Astrocyte (in vitro differentiated cells and primary cell): ENCODE results near the gene CYP27A1. TPM values are rescaled to one million over a fixed set of nuclear protein-coding genes. Genes with fewer than 3 reads are reported as not detected.

Experiments
- DNase-seq: peaks from one replicate; pipeline ENCODE4 v3.0.0-alpha.2; 2010; ENCODE audit warnings: low read depth
- FAIRE-seq: peaks from 2 replicates; lab custom pipeline; 2011; peaks lifted over from hg19 to GRCh38; lab: Jason Lieb, UNC
- H2AFZ ChIP-seq: 2 replicates; pipeline ENCODE4 v1.6.0; 2012; ENCODE audit warnings: low read depth, low read length, inconsistent platforms
- H3K27ac ChIP-seq: 2 replicates; pipeline ENCODE4 v1.5.1; 2011; ENCODE audit warnings: low read depth, low read length, inconsistent platforms
- H3K27me3 ChIP-seq: 2 replicates; pipeline ENCODE4 v1.6.0; 2011; ENCODE audit warnings: low read length, inconsistent platforms; ENCODE audit not compliant: insufficient read depth
- H3K36me3 ChIP-seq: 2 replicates; pipeline ENCODE4 v1.5.1; 2011; ENCODE audit warnings: low read length, inconsistent platforms; ENCODE audit not compliant: insufficient read depth
- H3K4me1 ChIP-seq: 2 replicates; pipeline ENCODE4 v1.5.1; 2011; ENCODE audit warnings: low read length, inconsistent platforms; ENCODE audit not compliant: insufficient read depth
- H3K4me2 ChIP-seq: 2 replicates; pipeline ENCODE4 v1.6.0; 2012; ENCODE audit warnings: low read length, inconsistent platforms
- H3K4me3 ChIP-seq: 2 replicates; pipeline ENCODE4 v1.5.1; 2011; ENCODE audit warnings: low read depth, mild to moderate bottlenecking, low read length, inconsistent platforms; ENCODE audit not compliant: insufficient read depth
- H3K79me2 ChIP-seq: 2 replicates; pipeline ENCODE4 v1.6.0; 2012; ENCODE audit warnings: mild to moderate bottlenecking, low read length, inconsistent platforms; ENCODE audit not compliant: insufficient read depth
- H3K9ac ChIP-seq: 2 replicates; pipeline ENCODE4 v1.6.0; 2012; ENCODE audit warnings: mild to moderate bottlenecking, low read length, inconsistent platforms
- H3K9me3 ChIP-seq: 2 replicates; pipeline ENCODE4 v1.5.1; 2012; ENCODE audit warnings: low read depth, mild to moderate bottlenecking, low read length, inconsistent platforms; ENCODE audit not compliant: insufficient read depth
- H4K20me1 ChIP-seq: 2 replicates; pipeline ENCODE4 v1.6.0; 2012; ENCODE audit warnings: low read length, inconsistent platforms; ENCODE audit not compliant: insufficient read depth
- H3K27ac Mint-ChIP-seq: one replicate; pipeline ENCODE4 v1.8.0; 2021; ENCODE audit warnings: mild to moderate bottlenecking, mixed read lengths; ENCODE audit not compliant: unreplicated experiment
- H3K27me3 Mint-ChIP-seq: one replicate; pipeline ENCODE4 v1.8.0; 2021; ENCODE audit warnings: low read depth, mixed read lengths; ENCODE audit not compliant: unreplicated experiment
- H3K36me3 Mint-ChIP-seq: one replicate; pipeline ENCODE4 v1.8.0; 2021; ENCODE audit warnings: low read depth, mixed read lengths; ENCODE audit not compliant: unreplicated experiment
- H3K4me1 Mint-ChIP-seq: one replicate; pipeline ENCODE4 v1.8.0; 2021; ENCODE audit warnings: low read depth, mixed read lengths; ENCODE audit not compliant: unreplicated experiment
- H3K4me3 Mint-ChIP-seq: one replicate; pipeline ENCODE4 v1.8.0; 2021; ENCODE audit warnings: mild to moderate bottlenecking, moderate library complexity, mixed read lengths; ENCODE audit not compliant: unreplicated experiment
- H3K9me3 Mint-ChIP-seq: one replicate; pipeline ENCODE4 v1.8.0; 2021; ENCODE audit warnings: mild to moderate bottlenecking, mixed read lengths; ENCODE audit not compliant: unreplicated experiment
- CTCF ChIP-seq: IDR thresholded peaks from 2 replicates; pipeline ENCODE4 v1.5.1; 2011; ENCODE audit warnings: low read depth, mild to moderate bottlenecking, inconsistent platforms, low read length, moderate library complexity; ENCODE audit not compliant: insufficient read depth
- EZH2 ChIP-seq: IDR thresholded peaks from 2 replicates; pipeline ENCODE4 v1.6.1; 2012; ENCODE audit warnings: mild to moderate bottlenecking, low read length, inconsistent platforms; ENCODE audit not compliant: insufficient read depth
- total RNA-seq: library from RNA; stranded (reverse); gene quantifications from 2 replicates; pipeline ENCODE4 v1.2.1, GENCODE V29; 2021

Gene CYP27A1
- total RNA-seq, 1 donor from 2014 or later = 3.9 TPM

DNA sequence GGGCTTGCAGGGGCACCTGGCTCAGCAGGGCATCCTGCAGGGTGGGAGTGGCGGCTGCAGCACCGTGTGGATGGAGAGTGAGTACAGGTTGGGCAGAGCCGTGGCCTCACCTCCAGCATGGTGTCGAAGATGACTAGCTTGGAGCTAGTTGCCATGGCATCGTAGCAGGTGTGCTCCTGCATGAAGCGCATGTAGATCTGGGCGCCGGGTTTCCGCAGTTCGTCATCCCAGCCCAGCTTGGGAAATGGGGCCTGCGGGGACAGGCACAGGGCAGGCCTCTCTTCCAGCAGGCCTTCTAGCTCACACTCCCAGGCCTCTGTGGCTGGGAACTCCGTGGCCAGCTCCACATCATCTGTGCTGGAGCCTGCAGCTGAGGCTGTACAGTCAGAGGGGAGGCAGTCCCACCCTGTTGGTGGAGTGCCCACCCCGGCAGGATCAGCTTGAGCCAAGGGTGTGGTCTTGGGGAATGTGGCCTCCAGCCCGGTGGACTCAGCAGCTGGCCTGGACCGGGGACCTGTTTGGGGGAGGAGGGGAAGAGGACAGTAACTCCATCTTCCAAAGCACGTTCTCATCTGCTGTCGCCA is 48.0 kb downstream of the CYP27A1 start:
- H3K4me3 Mint-ChIP-seq = no peak overlapping the region

DNA sequence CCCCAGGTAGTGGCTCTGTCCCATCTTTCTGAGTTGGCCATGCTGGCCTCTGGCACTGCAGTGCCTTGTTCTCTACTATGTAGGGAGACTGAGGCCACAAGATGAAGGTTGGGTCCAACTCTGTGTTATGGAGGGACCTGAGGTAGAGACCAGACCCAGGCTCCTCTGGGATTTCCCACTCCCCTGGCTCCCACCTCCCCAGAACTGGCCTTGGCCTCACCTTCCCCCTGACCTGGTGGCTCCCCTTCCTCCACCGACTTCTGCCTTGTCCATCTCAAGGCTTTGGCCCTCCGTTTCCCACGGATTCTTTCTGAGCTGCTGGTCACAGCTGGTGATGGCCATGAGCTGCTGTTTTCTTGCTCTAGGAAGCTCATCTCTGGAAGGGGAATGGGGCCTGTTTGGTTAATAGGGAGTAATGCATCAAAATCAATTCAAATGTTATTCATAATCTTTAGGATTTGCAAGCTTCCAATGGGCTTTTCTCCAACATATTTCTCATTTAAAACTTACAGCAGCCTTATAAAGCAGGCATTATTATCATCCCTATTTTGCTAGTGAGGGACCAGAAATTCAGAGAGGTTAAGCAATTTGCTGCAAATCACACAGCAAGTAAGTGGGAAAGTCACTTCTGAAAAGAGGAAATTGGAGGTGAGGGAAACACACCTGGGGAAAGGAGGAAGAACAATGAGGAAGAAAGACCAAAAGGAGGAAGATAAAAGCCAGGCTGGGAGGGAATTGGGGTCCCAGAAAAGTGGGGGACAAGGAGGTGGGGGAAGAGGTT is 48.8 kb downstream of the CYP27A1 start:
- Histone ChIP-seq H3K4me3 (no peak overlapping the region), H3K9ac (no peak overlapping the region), H3K27me3 (peaks cover 53% of the 10 kb centered on the region), H4K20me1 (no peaks in the 10 kb centered on the region), H3K4me1 (no peaks in the 10 kb centered on the region), H3K79me2 (no peaks in the 10 kb centered on the region), H3K4me2 (no peak overlapping the region), H3K9me3 (no peaks in the 10 kb centered on the region), H3K27ac (no peak overlapping the region), H3K36me3 (no peaks in the 10 kb centered on the region), H2AFZ (no peak overlapping the region)
- peaks cover 2% of the 10 kb centered on the region for H3K9me3 Mint-ChIP-seq
- DNase-seq (no peak), FAIRE-seq (no peak)
- H3K4me1 Mint-ChIP-seq = peaks cover 2% of the 10 kb centered on the region
- no peak for TF ChIP-seq CTCF
- TF ChIP-seq EZH2 = no peak
- peaks cover 4% of the 10 kb centered on the region for H3K36me3 Mint-ChIP-seq
- H3K4me3 Mint-ChIP-seq = no peak overlapping the region
- H3K27me3 Mint-ChIP-seq = peaks cover 54% of the 10 kb centered on the region
- no peak overlapping the region for H3K27ac Mint-ChIP-seq

More for the DNA sequence above, 48.0 kb downstream of the CYP27A1 start:
- Mint-ChIP-seq H3K27me3 (peaks cover 48% of the 10 kb centered on the region), H3K4me1 (peaks cover 2% of the 10 kb centered on the region), H3K36me3 (peaks cover 4% of the 10 kb centered on the region), H3K9me3 (peaks cover 2% of the 10 kb centered on the region), H3K27ac (no peak overlapping the region)
- Histone ChIP-seq H3K36me3 (no peaks in the 10 kb centered on the region), H3K4me2 (no peak overlapping the region), H2AFZ (no peak overlapping the region), H3K4me1 (no peaks in the 10 kb centered on the region), H3K4me3 (no peak overlapping the region), H3K79me2 (no peaks in the 10 kb centered on the region), H3K27ac (no peak overlapping the region), H3K9ac (no peak overlapping the region), H4K20me1 (no peaks in the 10 kb centered on the region), H3K9me3 (no peaks in the 10 kb centered on the region), H3K27me3 (peaks cover 46% of the 10 kb centered on the region)
- TF ChIP-seq EZH2 (no peak), CTCF (no peak)
- FAIRE-seq (no peak), DNase-seq (no peak)
